ENCODE results near the gene CELA3A. TPM values are rescaled to one million over a fixed set of nuclear protein-coding genes. Genes with fewer than 3 reads are reported as not detected.

CELA3A gene
- total and polyA plus RNA-seq, 2 of the 13 experiments (the other 11 are each of a cell fraction or from before 2014, with no cell fraction given): 0.09 TPM; not detected in 1

GRCh38 chr1:22024485-22025367, 23.3 kb downstream of the CELA3A start (continued):
- TF ChIP-seq ZNF691 (CRISPR knock-in tag; IDR thresholded peaks at IDR 0.05; ENCODE audit: borderline replicate concordance, low read depth) (no peak; the same call in 1 of the 2 replicates), IRX3 (CRISPR knock-in tag; IDR thresholded peaks at IDR 0.05; ENCODE audit: borderline replicate concordance, low read depth) (no peak; the same call in 1 of the 2 replicates), NCOA1 (CRISPR knock-in tag; IDR thresholded peaks at IDR 0.05) (no peak), GMEB1 (CRISPR knock-in tag; IDR thresholded peaks at IDR 0.05; ENCODE audit: borderline replicate concordance) (no peak), KLF16 (CRISPR knock-in tag; IDR thresholded peaks at IDR 0.05) (no peak), ELF4 (CRISPR knock-in tag; IDR thresholded peaks at IDR 0.05; ENCODE audit: borderline replicate concordance) (no peak), ZEB1 (IDR thresholded peaks at IDR 0.05; ENCODE audit: insufficient replicate concordance, low read depth) (no peak), KLF15 (CRISPR knock-in tag; IDR thresholded peaks at IDR 0.05; ENCODE audit: borderline replicate concordance) (no peak), U2AF2 (IDR thresholded peaks at IDR 0.05; ENCODE audit: low read depth, low read length) (no peak), ZNF737 (CRISPR knock-in tag; IDR thresholded peaks at IDR 0.05; ENCODE audit: borderline replicate concordance) (no peak), NCOA2 (CRISPR knock-in tag; IDR thresholded peaks at IDR 0.05) (no peak), ZNF639 (CRISPR knock-in tag; conservative IDR thresholded peaks at IDR 0.05) (no peak), AGO1 (IDR thresholded peaks at IDR 0.05; ENCODE audit: low read depth, low read length, poor library complexity, severe bottlenecking) (no peak), ZNF883 (CRISPR knock-in tag; IDR thresholded peaks at IDR 0.05; ENCODE audit: not compliant biosample characterization) (no peak), ZSCAN31 (CRISPR knock-in tag; IDR thresholded peaks at IDR 0.05; ENCODE audit: low read depth) (no peak), CCDC6 (CRISPR knock-in tag; IDR thresholded peaks at IDR 0.05) (no peak), ZNF232 (CRISPR knock-in tag; IDR thresholded peaks at IDR 0.05; ENCODE audit: borderline replicate concordance) (peak; percentile 77; the same call in 1 of the 2 replicates), REPIN1 (CRISPR knock-in tag; IDR thresholded peaks at IDR 0.05; ENCODE audit: borderline replicate concordance, low read depth) (no peak), CHCHD3 (CRISPR knock-in tag; IDR thresholded peaks at IDR 0.05) (no peak), GPN1 (CRISPR knock-in tag; IDR thresholded peaks at IDR 0.05; ENCODE audit: borderline replicate concordance) (no peak), PLRG1 (conservative IDR thresholded peaks at IDR 0.05) (no peak), CEBPG (CRISPR knock-in tag; IDR thresholded peaks at IDR 0.05) (peak; percentile 71), FOXC1 (CRISPR knock-in tag; IDR thresholded peaks at IDR 0.05; ENCODE audit: borderline replicate concordance) (no peak), IKZF1 (IDR thresholded peaks at IDR 0.05) (no peak), RFX5 (IDR thresholded peaks at IDR 0.05; ENCODE audit: low read depth, low read length) (no peak), ZNF260 (CRISPR knock-in tag; IDR thresholded peaks at IDR 0.05; ENCODE audit: borderline replicate concordance, low read depth) (no peak), ZNF564 (CRISPR knock-in tag; IDR thresholded peaks at IDR 0.05) (no peak), KAT7 (CRISPR knock-in tag; IDR thresholded peaks at IDR 0.05; ENCODE audit: borderline replicate concordance) (no peak)
